HPDE6-E6E7 (cell line): ENCODE measurements around the gene MAGI2.
A peak's percentile ranks its signal among the peaks of the same experiment; 100 is the strongest.

Experiments
- DNase-seq: peaks from one replicate; pipeline ENCODE4 v3.0.0; 2011; ENCODE audit warnings: missing footprints; ENCODE audit errors: extremely low spot score

The MAGI2 gene

DNA sequence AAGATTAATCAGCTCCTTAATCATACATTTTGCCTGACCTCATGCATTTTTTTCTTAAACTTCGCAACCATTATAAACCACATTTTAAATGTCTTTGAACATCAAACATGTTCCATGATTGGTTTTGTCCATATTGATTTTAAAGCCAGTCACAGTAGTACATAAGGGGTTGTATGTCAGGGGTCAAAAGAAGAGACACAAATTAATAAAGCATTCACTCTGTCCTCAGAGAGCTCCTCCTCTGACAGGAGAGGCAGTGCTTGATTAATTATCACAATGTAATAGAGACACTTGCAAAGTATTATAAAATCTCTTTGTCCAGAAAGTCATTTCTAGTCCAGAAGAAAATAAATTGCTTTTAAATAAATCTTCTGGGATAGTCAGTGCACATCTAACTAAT lies 195.5 kb downstream of the MAGI2 start:
- no peak for DNase-seq

- DNase-seq: no peak
These were observed 207.7 kb downstream of the MAGI2 start for GRCh38 chr7:79245623-79246249.

- no peak for DNase-seq
These were observed 209.0 kb downstream of the MAGI2 start for GRCh38 chr7:79244482-79244881.

- DNase-seq: no peak
These were observed 212.0 kb downstream of the MAGI2 start for GRCh38 chr7:79241288-79242060.

GRCh38 chr7:79240413-79240812 lies 213.1 kb downstream of the MAGI2 start:
- no peak for DNase-seq

DNA sequence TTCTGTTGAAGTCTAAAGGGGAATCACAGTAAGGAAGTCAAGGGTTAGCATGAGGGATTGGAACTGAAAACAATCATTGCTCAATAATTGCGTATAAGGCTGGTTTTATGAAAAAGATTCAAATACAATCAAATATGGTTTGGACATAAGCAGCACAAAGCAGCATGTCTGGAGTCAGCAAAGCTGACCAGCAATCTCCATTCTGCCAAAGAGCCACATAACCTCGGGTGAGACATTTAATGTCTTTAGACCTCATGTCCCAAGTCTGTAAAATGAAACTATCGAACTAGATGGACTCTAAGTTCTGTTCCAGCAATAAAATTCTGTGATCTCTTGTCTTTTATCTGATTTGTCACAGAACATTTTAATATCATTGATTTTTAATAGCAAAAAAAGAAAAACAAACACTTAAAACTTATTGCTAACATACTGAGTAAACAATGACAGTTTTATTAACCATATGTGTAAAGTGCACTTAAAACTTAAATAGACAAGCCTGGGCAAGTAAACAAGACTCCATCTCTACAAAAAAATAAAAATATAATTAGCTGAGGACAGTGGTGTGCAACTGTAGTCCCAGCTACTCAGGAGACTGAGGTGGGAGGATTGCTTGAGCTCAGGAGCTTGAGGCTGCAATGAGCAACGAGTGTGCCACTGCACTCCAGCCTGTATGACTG lies 217.0 kb downstream of the MAGI2 start:
- no peak for DNase-seq

GRCh38 chr7:79227044-79227443 lies 226.4 kb downstream of the MAGI2 start:
- no peak for DNase-seq

- DNase-seq: no peak
These were observed 232.3 kb downstream of the MAGI2 start for GRCh38 chr7:79221211-79221610.

- no peak for DNase-seq
These were observed 235.4 kb downstream of the MAGI2 start for GRCh38 chr7:79217976-79218626.

GRCh38 chr7:79217468-79217867 lies 236.0 kb downstream of the MAGI2 start:
- DNase-seq: peak; percentile 13

DNA sequence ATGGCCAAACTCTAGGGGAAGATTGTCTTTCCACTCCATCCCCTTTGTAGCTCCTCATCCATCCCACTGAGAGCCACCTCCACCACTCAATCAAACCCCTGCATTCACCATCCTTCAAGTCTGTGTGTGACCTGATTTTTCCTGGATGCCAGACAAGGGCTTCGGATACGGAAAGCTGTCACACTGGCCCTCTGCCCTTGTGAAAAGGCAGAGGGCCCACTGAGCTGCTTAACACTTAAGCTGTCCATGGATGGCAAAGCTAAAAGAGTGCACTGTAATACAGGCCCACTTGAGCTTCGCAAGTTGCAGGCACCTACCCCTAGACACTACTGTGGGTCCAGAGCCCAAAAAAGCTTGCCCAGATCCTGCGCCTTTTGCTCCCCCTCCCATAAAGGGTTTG lies 237.2 kb downstream of the MAGI2 start:
- DNase-seq: no peak

DNA sequence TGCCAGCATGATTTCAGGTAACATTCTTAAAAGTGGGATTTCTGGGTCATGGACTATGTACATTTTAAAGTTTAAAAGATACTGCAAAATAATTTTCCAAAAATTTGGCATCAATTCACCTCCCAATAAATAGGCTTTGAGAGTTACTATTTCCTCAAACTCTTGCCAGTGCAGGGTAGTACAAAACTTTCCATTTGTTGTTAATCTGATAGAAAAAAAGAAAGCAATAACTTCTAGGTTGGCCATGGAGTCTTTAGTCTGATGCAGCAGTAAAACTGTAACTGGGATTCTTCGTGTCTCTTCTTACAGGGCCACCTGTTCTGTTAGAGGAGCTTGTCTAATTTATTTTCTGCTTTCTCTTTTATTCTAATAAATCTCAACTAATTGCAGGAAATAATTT lies 241.1 kb downstream of the MAGI2 start:
- no peak for DNase-seq

GRCh38 chr7:79211724-79212123 lies 241.7 kb downstream of the MAGI2 start:
- no peak for DNase-seq

DNA sequence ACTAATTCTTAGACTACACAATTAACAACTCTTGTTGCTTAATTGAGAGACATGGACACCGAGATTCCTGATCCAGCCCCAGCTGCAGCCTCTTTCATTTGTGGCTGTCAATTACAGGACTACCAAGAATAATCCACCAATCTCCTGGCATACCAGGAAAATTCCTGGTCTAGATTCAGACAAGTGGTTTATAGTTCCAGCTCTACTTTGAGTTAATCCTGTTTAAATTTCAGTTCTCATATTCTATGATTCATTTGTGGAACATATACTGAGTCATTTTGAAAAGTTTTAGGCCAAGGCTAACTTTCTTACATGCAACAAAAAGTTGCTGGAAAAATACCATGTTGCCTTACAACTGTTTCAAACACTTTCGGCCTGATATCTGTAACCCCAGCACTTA lies 253.5 kb downstream of the MAGI2 start:
- DNase-seq: no peak

DNA sequence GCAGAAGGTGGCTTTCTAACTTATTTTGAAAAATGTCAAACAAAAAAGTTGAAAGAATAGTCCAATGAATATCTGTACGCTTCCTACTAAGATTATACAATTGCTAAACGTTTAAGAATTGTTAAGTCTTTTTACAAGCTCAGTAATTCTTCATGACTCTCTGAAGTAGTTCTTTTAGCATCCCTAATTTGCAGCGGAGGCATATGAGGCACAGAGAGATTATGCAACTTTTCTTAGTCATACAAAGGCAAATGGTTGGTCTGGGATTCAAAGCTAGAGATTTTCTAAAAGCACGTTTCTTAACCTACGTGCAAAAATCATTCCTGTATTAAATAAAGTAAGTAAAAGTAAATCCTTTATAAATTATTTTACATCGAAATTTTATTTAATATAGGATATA lies 254.2 kb downstream of the MAGI2 start:
- DNase-seq: no peak

DNA sequence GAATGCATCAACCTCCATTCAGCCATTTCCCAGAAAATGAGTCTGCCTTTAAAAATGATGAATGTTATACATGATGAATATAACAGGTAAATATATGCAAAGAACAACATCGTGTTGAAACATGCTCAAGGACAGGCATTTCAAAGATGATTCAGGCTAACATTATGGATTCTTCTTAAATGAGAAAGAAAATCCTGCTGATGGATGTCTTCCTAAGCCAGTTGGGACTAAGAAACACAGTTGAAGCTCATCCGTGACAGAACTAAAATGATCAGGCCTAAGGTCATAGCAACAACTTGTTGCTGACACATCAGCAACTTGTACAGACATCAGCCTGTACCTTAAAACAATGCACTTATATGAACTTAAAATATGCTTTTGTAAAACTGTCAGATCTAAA lies 267.9 kb downstream of the MAGI2 start:
- DNase-seq: peak; percentile 26

- DNase-seq: no peak
These were observed 271.2 kb downstream of the MAGI2 start for GRCh38 chr7:79182283-79182682.

DNA sequence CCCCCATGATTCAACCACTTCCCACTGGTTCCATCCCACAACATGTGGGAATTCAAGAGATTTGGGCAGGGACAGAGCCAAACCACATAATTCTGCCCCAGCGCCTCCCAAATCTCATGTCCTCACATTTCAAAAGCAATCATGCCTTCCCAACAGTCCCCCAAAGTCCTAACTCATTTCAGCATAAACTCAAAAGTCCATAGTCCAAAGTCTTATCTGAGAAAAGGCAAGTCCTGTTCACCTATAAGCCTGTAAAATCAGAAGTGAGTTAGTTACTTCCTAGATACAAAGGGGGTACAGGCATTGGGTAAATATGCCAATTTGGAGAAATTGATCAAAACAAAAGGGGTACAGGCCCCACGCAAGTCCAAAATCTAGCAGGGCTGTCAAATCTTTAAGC lies 272.9 kb downstream of the MAGI2 start:
- no peak for DNase-seq

DNA sequence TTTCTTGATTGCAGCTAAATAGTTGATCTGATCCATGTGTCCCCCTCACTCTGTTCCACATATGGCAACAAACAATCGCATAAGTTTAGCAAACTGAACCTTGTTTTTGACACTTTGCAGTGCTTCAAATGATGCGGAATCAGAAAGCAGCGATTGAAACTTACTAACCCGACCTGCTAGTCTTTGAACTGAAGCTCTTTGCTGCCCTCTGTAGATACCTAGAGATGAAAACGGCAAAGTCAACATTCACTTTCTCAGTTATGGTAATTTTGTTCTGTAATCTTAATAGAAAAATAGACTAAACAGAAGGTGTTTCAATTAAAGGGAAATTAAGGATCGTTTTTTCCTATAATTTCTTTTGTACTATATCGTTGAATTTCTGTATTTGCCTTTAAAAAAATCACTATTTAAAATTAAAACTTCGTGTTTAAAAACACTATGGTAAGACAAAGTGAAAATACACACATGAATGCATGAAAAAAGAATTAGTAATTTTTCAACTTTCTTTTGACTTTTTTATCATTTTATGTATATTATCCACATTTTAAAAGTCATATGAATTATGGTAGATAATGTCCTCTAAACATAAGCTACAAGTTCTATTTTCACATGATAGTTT lies 276.5 kb downstream of the MAGI2 start:
- peak; percentile 3 for DNase-seq

DNA sequence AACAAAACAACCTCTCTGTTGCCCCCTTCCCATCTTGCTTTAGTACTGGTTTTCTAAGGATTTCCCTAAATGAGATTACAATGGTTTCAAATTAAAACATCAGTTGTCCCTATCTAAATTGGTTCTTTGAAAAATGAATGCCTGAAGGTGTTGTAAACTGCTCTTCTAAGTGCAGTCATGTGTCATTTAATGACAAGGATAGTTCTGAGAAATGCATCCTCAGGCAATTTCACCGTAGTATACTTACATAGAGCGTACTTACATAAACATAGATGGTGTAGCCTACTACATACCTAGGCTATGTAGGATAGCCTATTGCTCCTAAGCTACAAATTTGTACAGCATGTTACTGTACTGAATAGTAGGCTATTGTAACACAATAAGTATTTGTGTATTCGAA lies 278.1 kb downstream of the MAGI2 start:
- DNase-seq: no peak

DNA sequence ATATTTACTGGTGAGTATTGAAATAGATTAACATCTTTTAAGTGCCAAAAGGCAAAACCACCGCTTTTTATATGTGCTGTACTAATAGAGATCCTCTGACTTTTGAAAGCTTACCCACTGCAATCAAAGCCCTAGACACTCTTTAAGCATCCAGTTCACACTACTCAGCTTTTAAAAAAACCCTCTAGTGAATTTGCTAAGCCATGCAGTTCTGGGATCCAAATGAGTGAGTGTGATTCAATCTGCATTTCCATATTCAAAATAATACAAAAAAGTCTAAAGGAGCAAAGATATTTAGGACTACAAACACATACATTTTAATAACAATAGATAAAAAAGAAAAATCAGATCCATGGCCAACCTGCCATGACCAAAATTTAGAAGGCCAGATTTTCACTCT lies 288.2 kb downstream of the MAGI2 start:
- DNase-seq: no peak

GRCh38 chr7:79159040-79159664 lies 294.3 kb downstream of the MAGI2 start:
- DNase-seq: no peak
